ENCODE results near the gene TMEM187.

DNA sequence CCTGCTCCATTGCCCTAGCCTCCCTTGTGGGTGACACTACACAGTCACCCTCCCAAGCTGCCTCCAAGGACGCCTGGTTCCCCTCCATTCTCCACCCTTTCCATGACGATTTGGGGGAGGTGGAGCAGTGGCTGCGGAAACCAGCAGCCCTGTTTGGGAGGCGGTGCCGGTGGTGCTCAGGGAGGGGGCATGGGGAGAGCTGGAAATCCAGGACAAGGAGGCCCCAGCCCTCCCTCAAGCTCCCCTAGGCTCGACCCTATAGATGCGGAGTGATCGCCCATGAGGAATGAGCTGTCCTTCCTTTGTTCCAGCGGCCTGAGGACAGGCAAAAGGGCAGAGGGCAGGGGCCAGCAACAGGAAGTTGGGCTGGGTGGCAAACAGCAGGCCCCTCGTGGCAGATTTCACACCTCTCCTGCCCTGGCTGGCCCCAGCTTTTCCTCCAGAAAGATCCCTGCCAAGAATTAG is 24.5 kb upstream of the TMEM187 start:
- TF ChIP-seq, protein P1, sequence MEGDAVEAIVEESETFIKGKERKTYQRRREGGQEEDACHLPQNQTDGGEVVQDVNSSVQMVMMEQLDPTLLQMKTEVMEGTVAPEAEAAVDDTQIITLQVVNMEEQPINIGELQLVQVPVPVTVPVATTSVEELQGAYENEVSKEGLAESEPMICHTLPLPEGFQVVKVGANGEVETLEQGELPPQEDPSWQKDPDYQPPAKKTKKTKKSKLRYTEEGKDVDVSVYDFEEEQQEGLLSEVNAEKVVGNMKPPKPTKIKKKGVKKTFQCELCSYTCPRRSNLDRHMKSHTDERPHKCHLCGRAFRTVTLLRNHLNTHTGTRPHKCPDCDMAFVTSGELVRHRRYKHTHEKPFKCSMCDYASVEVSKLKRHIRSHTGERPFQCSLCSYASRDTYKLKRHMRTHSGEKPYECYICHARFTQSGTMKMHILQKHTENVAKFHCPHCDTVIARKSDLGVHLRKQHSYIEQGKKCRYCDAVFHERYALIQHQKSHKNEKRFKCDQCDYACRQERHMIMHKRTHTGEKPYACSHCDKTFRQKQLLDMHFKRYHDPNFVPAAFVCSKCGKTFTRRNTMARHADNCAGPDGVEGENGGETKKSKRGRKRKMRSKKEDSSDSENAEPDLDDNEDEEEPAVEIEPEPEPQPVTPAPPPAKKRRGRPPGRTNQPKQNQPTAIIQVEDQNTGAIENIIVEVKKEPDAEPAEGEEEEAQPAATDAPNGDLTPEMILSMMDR (IDR thresholded peaks at IDR 0.05): no peak
- TF ChIP-seq POLR2A (IDR thresholded peaks at IDR 0.05): no peak
- TF ChIP-seq EP300 (IDR thresholded peaks at IDR 0.05): no peak

Measured in ovary (tissue), 3 donors.